Caco-2 (cell line): Measurements from ENCODE around the gene ASPN. TPM values are rescaled to one million over a fixed set of nuclear protein-coding genes. Genes with fewer than 3 reads are reported as not detected.

ENCODE experiments used
- BruUV-seq: library from RNA; stranded (reverse); fragments of 400-500 nt; replicated peaks from 2 replicates; lab custom pipeline; 2021; lab: Mats Ljungman, UMichigan
- CTCF ChIA-PET: fragments of 300-600 bp; sonication (Branson Sonifier 250); formaldehyde crosslinking; loops from one replicate; lab custom pipeline; 2022; ENCODE audit warnings: antibody characterized with exemption; lab: Charles Lee
- POLR2A ChIA-PET: fragments of 300-600 bp; sonication (Branson Sonifier 250); formaldehyde crosslinking; loops from one replicate; lab custom pipeline; 2022; ENCODE audit warnings: antibody characterized with exemption; lab: Charles Lee
- DNase-seq, 2 experiments: peaks; one replicate each; pipeline versions ENCODE4 v3.0.0 to v3.0.0-alpha.2; 2020 to 2022
- H3K27me3 ChIP-seq: replicated peaks from 2 replicates; pipeline ENCODE4 v1.6.0; 2011; ENCODE audit warnings: low read length; ENCODE audit not compliant: control insufficient read depth, insufficient read depth
- H3K36me3 ChIP-seq: 2 replicates; pipeline ENCODE4 v1.5.1; 2011; ENCODE audit warnings: low read length; ENCODE audit not compliant: control insufficient read depth, insufficient read depth
- H3K4me1 ChIP-seq: fragments of 250-450 bp; sonication (Bioruptor Pico); 2 replicates; pipeline ENCODE4 v1.5.1; 2020; ENCODE audit warnings: mild to moderate bottlenecking
- H3K4me3 ChIP-seq: 2 replicates; pipeline ENCODE4 v1.5.1; 2011; ENCODE audit warnings: low read depth, mild to moderate bottlenecking, control low read depth, low read length
- H3K9me3 ChIP-seq: fragments of 250-450 bp; sonication (Bioruptor Pico); 2 replicates; pipeline ENCODE4 v1.5.1; 2020; ENCODE audit warnings: mild to moderate bottlenecking, moderate library complexity
- H3K27ac Mint-ChIP-seq: one replicate; pipeline ENCODE4 v1.8.0; 2022; ENCODE audit warnings: mixed read lengths; ENCODE audit not compliant: unreplicated experiment
- H3K27me3 Mint-ChIP-seq: one replicate; pipeline ENCODE4 v1.8.0; 2022; ENCODE audit warnings: mixed read lengths; ENCODE audit not compliant: insufficient read depth, unreplicated experiment
- H3K36me3 Mint-ChIP-seq: one replicate; pipeline ENCODE4 v1.8.0; 2022; ENCODE audit warnings: mild to moderate bottlenecking, mixed read lengths; ENCODE audit not compliant: insufficient read depth, unreplicated experiment
- H3K4me1 Mint-ChIP-seq: one replicate; pipeline ENCODE4 v1.8.0; 2022; ENCODE audit warnings: low read depth, mixed read lengths; ENCODE audit not compliant: unreplicated experiment
- H3K4me3 Mint-ChIP-seq: one replicate; pipeline ENCODE4 v1.8.0; 2022; ENCODE audit warnings: mild to moderate bottlenecking, moderate library complexity, mixed read lengths; ENCODE audit not compliant: unreplicated experiment
- H3K9me3 Mint-ChIP-seq: one replicate; pipeline ENCODE4 v1.8.0; 2022; ENCODE audit warnings: mixed read lengths; ENCODE audit not compliant: unreplicated experiment
- intact Hi-C: fragments of 100-400 bp; cut with micrococcal nuclease; formaldehyde crosslinking; loops from one replicate; pipeline ENCODE4 v1.10.0; 2022; ENCODE audit not compliant: unreplicated experiment
- total RNA-seq: library from RNA; stranded (reverse); gene quantifications from 2 replicates; pipeline ENCODE4 v1.2.3, GENCODE V29; 2022
- TF ChIP-seq, protein P1 (sequence below), 2 experiments: fragments of 200-600 bp in 1 of 2; IDR thresholded peaks; 1 replicate in 1 of 2; 2 replicates in 1 of 2; pipeline versions ENCODE4 v1.5.1 to v1.8.0; 2011 to 2022; ENCODE audit warnings: antibody characterized with exemption in 1 of 2, control low read depth in 1 of 2, inconsistent platforms in 1 of 2, low read depth in 1 of 2, low read length in 1 of 2, mild to moderate bottlenecking in 1 of 2, moderate library complexity in 1 of 2; ENCODE audit not compliant: insufficient read depth in 1 of 2, severe bottlenecking in 1 of 2, unreplicated experiment in 1 of 2

Gene ASPN
- total RNA-seq, 1 experiment from 2014 or later: not detected

DNA sequence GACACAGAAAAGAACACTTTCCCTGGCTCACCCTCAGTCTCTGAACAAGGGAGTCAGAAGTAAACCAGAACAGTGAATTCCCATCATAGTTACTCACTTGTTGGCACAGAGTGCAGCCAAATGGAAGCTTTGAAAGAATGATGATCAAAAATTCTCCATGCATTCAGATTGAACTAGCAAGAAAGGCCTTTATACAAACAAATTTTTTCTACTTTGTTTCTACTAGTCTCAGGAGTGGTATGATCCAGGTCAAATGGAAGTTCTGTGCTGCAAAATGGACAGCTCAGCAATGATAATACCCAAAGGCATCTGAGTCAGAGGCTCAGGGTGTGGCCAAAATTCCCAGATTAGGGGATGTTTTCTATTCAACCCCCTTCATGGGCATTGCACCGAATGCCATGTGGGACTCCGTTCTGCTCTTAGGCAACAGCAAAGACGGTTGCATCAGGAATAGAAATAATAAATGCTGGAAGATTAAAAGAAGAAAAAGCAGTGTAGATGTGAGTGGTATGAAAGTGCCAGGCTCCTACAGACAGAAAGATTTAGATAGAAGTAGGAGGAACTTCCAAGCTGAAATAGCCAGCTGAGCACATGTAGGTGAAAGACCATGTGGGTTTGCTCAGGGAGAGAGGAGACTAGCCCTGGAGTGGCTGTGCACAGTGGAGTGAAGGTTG lies 24.0 kb upstream of the ASPN start:
- Mint-ChIP-seq H3K27ac (peak overlapping the region; percentile 67), H3K36me3 (no peaks in the 10 kb centered on the region), H3K9me3 (no peaks in the 10 kb centered on the region), H3K27me3 (no peaks in the 10 kb centered on the region), H3K4me1 (peaks cover 11% of the 10 kb centered on the region), H3K4me3 (no peak overlapping the region)
- no peaks in the 10 kb centered on the region for H3K36me3 ChIP-seq
- no peaks in the 10 kb centered on the region for H3K9me3 ChIP-seq
- H3K27me3 ChIP-seq: no peaks in the 10 kb centered on the region
- no peak for DNase-seq
- TF ChIP-seq, protein P1, sequence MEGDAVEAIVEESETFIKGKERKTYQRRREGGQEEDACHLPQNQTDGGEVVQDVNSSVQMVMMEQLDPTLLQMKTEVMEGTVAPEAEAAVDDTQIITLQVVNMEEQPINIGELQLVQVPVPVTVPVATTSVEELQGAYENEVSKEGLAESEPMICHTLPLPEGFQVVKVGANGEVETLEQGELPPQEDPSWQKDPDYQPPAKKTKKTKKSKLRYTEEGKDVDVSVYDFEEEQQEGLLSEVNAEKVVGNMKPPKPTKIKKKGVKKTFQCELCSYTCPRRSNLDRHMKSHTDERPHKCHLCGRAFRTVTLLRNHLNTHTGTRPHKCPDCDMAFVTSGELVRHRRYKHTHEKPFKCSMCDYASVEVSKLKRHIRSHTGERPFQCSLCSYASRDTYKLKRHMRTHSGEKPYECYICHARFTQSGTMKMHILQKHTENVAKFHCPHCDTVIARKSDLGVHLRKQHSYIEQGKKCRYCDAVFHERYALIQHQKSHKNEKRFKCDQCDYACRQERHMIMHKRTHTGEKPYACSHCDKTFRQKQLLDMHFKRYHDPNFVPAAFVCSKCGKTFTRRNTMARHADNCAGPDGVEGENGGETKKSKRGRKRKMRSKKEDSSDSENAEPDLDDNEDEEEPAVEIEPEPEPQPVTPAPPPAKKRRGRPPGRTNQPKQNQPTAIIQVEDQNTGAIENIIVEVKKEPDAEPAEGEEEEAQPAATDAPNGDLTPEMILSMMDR (IDR thresholded peaks at IDR 0.05; ENCODE audit: insufficient read depth in 1 of 2, low read depth in 1 of 2, low read length in 1 of 2, severe bottlenecking in 1 of 2, unreplicated experiment in 1 of 2): no peak
- BruUV-seq: no TSS peak
- ChIA-PET POLR2A (no interaction called here), CTCF (no interaction called here)
- no peak overlapping the region for H3K4me3 ChIP-seq
- intact Hi-C loops: no loop called here
- H3K4me1 ChIP-seq: no peaks in the 10 kb centered on the region

- intact Hi-C loops: no loop called here
Measured at GRCh38 chr9:92504881-92505280, 22.6 kb upstream of the ASPN start.

GRCh38 chr9:92503156-92503555 lies 20.9 kb upstream of the ASPN start:
- CTCF ChIA-PET: no interaction called here
- H3K36me3 Mint-ChIP-seq: no peaks in the 10 kb centered on the region
- TF ChIP-seq, protein P1 (IDR thresholded peaks at IDR 0.05; ENCODE audit: insufficient read depth in 1 of 2, low read depth in 1 of 2, low read length in 1 of 2, severe bottlenecking in 1 of 2, unreplicated experiment in 1 of 2): no peak
- Histone ChIP-seq H3K4me1 (no peaks in the 10 kb centered on the region), H3K27me3 (no peaks in the 10 kb centered on the region), H3K4me3 (no peak overlapping the region), H3K9me3 (no peaks in the 10 kb centered on the region), H3K36me3 (no peaks in the 10 kb centered on the region)
- H3K9me3 Mint-ChIP-seq: no peaks in the 10 kb centered on the region
- BruUV-seq: no TSS peak
- no peak for DNase-seq
- no peak overlapping the region for H3K4me3 Mint-ChIP-seq
- H3K27me3 Mint-ChIP-seq: no peaks in the 10 kb centered on the region
- peaks cover 11% of the 10 kb centered on the region for H3K4me1 Mint-ChIP-seq
- no peak overlapping the region for H3K27ac Mint-ChIP-seq
- POLR2A ChIA-PET: no interaction called here
- intact Hi-C loops: loop anchor here (2.0 kb wide), 1 partner anchor 132 kb away; no protein-coding TSS in a partner anchor

More at GRCh38 chr9:92504881-92505280, 22.6 kb upstream of the ASPN start:
- Mint-ChIP-seq H3K4me1 (peaks cover 11% of the 10 kb centered on the region), H3K36me3 (no peaks in the 10 kb centered on the region), H3K9me3 (no peaks in the 10 kb centered on the region), H3K4me3 (no peak overlapping the region), H3K27ac (no peak overlapping the region), H3K27me3 (no peaks in the 10 kb centered on the region)
- ChIA-PET POLR2A (no interaction called here), CTCF (no interaction called here)
- no peaks in the 10 kb centered on the region for H3K36me3 ChIP-seq
- TF ChIP-seq, protein P1 (IDR thresholded peaks at IDR 0.05; ENCODE audit: insufficient read depth in 1 of 2, low read depth in 1 of 2, low read length in 1 of 2, severe bottlenecking in 1 of 2, unreplicated experiment in 1 of 2): no peak
- H3K9me3 ChIP-seq: no peaks in the 10 kb centered on the region
- H3K4me1 ChIP-seq: no peaks in the 10 kb centered on the region
- DNase-seq: no peak
- no peaks in the 10 kb centered on the region for H3K27me3 ChIP-seq
- no TSS peak for BruUV-seq
- H3K4me3 ChIP-seq: no peak overlapping the region
